H1 (cell line): ENCODE results near the gene MLYCD. TPM values are rescaled to one million over a fixed set of nuclear protein-coding genes. Genes with fewer than 3 reads are reported as not detected.

Experiments used
- CTCF ChIA-PET: fragments of 300-600 bp; sonication (Branson Sonifier 250); formaldehyde crosslinking; loops from one replicate; lab custom pipeline; 2021; ENCODE audit not compliant: partially characterized antibody; lab: Charles Lee
- POLR2A ChIA-PET: fragments of 300-600 bp; sonication (Branson Sonifier 250); formaldehyde crosslinking; loops from one replicate; lab custom pipeline; 2021; ENCODE audit warnings: inconsistent platforms; ENCODE audit not compliant: partially characterized antibody; lab: Charles Lee
- DNase-seq, 2 experiments: peaks; one replicate each; pipeline versions ENCODE4 v3.0.0 to v3.0.0-alpha.2; 2010 to 2022; ENCODE audit warnings: low spot score in 2 of 2, low read depth in 1 of 2, mixed read lengths in 1 of 2
- FAIRE-seq: peaks from 2 replicates; lab custom pipeline; 2011; peaks lifted over from hg19 to GRCh38; lab: Jason Lieb, UNC
- H2AFZ ChIP-seq: 2 replicates; pipeline ENCODE4 v1.8.1; 2012; ENCODE audit warnings: low read length, inconsistent platforms
- H2AK5ac ChIP-seq: 2 replicates; pipeline ENCODE4 v1.6.1; 2013; ENCODE audit warnings: low read depth, low read length
- H2BK120ac ChIP-seq: replicated peaks from 2 replicates; pipeline ENCODE3; 2013; ENCODE audit warnings: low read depth, low read length, inconsistent platforms
- H2BK12ac ChIP-seq: 2 replicates; pipeline ENCODE4 v1.6.1; 2013; ENCODE audit warnings: low read depth, low read length
- H2BK15ac ChIP-seq: 2 replicates; pipeline ENCODE4 v1.6.1; 2013; ENCODE audit warnings: low read length
- H2BK20ac ChIP-seq: 2 replicates; pipeline ENCODE4 v1.6.1; 2013; ENCODE audit warnings: low read length
- H2BK5ac ChIP-seq: 2 replicates; pipeline ENCODE4 v1.6.1; 2013; ENCODE audit warnings: low read depth, low read length
- H3K14ac ChIP-seq: 2 replicates; pipeline ENCODE4 v1.6.1; 2013; ENCODE audit warnings: inconsistent platforms; ENCODE audit not compliant: insufficient read length
- H3K18ac ChIP-seq: 2 replicates; pipeline ENCODE4 v1.6.1; 2013; ENCODE audit warnings: low read length; ENCODE audit errors: extremely low read depth
- H3K23ac ChIP-seq: 2 replicates; pipeline ENCODE4 v1.6.1; 2013; ENCODE audit warnings: inconsistent platforms; ENCODE audit not compliant: insufficient read length
- H3K23me2 ChIP-seq: 2 replicates; pipeline ENCODE4 v1.6.1; 2013; ENCODE audit warnings: low read depth, low read length
- H3K27ac ChIP-seq: 2 replicates; pipeline ENCODE4 v1.6.1; 2011; ENCODE audit warnings: low read depth, low read length, inconsistent platforms
- H3K27me3 ChIP-seq, 4 experiments: replicated peaks in 1 of 4; 1 replicate in 1 of 4; 2 replicates in 3 of 4; pipeline versions ENCODE4 v1.6.1 to v1.8.1; 2011 to 2013; ENCODE audit warnings: low read length in 3 of 4, mild to moderate bottlenecking in 3 of 4, inconsistent platforms in 2 of 4, mixed read lengths in 2 of 4, moderate library complexity in 1 of 4; ENCODE audit not compliant: control insufficient read depth in 3 of 4, insufficient read depth in 3 of 4; ENCODE audit errors: extremely low read depth in 1 of 4
- H3K36me3 ChIP-seq, 4 experiments: 2 replicates each; pipeline versions ENCODE4 v1.6.1 to v1.8.1; 2011 to 2013; ENCODE audit warnings: mild to moderate bottlenecking in 4 of 4, low read length in 3 of 4, moderate library complexity in 2 of 4, control low read depth in 1 of 4, inconsistent platforms in 1 of 4; ENCODE audit not compliant: insufficient read depth in 4 of 4, control insufficient read depth in 2 of 4
- H3K4ac ChIP-seq: replicated peaks from 2 replicates; pipeline ENCODE3; 2013; ENCODE audit warnings: low read length, low read depth, mixed read lengths, inconsistent platforms; ENCODE audit not compliant: insufficient read length
- H3K4me1 ChIP-seq, 4 experiments: replicated peaks in 1 of 4; 1 replicate in 1 of 4; 2 replicates in 3 of 4; pipeline versions ENCODE4 v1.6.1 to v1.8.1; 2011 to 2013; ENCODE audit warnings: low read length in 3 of 4, inconsistent platforms in 2 of 4, mixed read lengths in 1 of 4; ENCODE audit not compliant: insufficient read depth in 4 of 4, control insufficient read depth in 3 of 4
- H3K4me2 ChIP-seq, 2 experiments: 2 replicates each; pipeline versions ENCODE4 v1.6.1 to v1.8.1; 2011 to 2013; ENCODE audit warnings: low read depth in 2 of 2, low read length in 2 of 2, control low read depth in 1 of 2, inconsistent platforms in 1 of 2, mild to moderate bottlenecking in 1 of 2; ENCODE audit not compliant: insufficient read depth in 1 of 2
- H3K4me3 ChIP-seq, 4 experiments: fragments of 200-600, 300-600 bp in 1 of 4; sonication (generic), shearing (Covaris generic), sonication (Bioruptor Twin) in 1 of 4; 2 replicates each; pipeline versions ENCODE4 v1.5.1 to v1.8.1; 2011 to 2016; ENCODE audit warnings: low read length in 4 of 4, low read depth in 3 of 4, control low read depth in 2 of 4, inconsistent platforms in 2 of 4, mild to moderate bottlenecking in 2 of 4, mixed read lengths in 1 of 4, moderate library complexity in 1 of 4; ENCODE audit not compliant: insufficient read depth in 2 of 4; ENCODE audit errors: extremely low read depth in 1 of 4
- H3K56ac ChIP-seq: replicated peaks from 2 replicates; pipeline ENCODE3; 2013; ENCODE audit warnings: low read depth, mild to moderate bottlenecking, mixed read lengths, low read length, inconsistent platforms; ENCODE audit not compliant: insufficient read length
- H3K79me1 ChIP-seq: 2 replicates; pipeline ENCODE4 v1.6.1; 2013; ENCODE audit warnings: low read depth, low read length, control low read depth
- H3K79me2 ChIP-seq, 2 experiments: 2 replicates each; pipeline versions ENCODE4 v1.6.1 to v1.8.1; 2012 to 2013; ENCODE audit warnings: low read length in 2 of 2, mild to moderate bottlenecking in 2 of 2, inconsistent platforms in 1 of 2; ENCODE audit not compliant: insufficient read depth in 2 of 2, control insufficient read depth in 1 of 2
- H3K9ac ChIP-seq, 4 experiments: replicated peaks in 1 of 4; 1 replicate in 1 of 4; 2 replicates in 3 of 4; pipeline versions ENCODE4 v1.6.1 to v1.8.1; 2011 to 2013; ENCODE audit warnings: low read depth in 3 of 4, low read length in 3 of 4, control low read depth in 2 of 4, mild to moderate bottlenecking in 2 of 4, moderate library complexity in 2 of 4, inconsistent platforms in 1 of 4; ENCODE audit errors: extremely low read depth in 1 of 4
- H3K9me3 ChIP-seq, 2 experiments: 2 replicates each; pipeline versions ENCODE4 v1.6.1 to v1.8.1; 2012 to 2013; ENCODE audit warnings: mild to moderate bottlenecking in 2 of 2, moderate library complexity in 2 of 2, control low read depth in 1 of 2, inconsistent platforms in 1 of 2, low read depth in 1 of 2, low read length in 1 of 2, mixed read lengths in 1 of 2; ENCODE audit not compliant: insufficient read depth in 2 of 2
- H4K20me1 ChIP-seq, 2 experiments: replicated peaks in 1 of 2; 2 replicates each; pipeline versions ENCODE3 to v1.8.1; 2011 to 2013; ENCODE audit warnings: inconsistent platforms in 2 of 2, low read length in 2 of 2, mild to moderate bottlenecking in 1 of 2; ENCODE audit not compliant: insufficient read depth in 2 of 2, control insufficient read depth in 1 of 2
- H4K5ac ChIP-seq: 2 replicates; pipeline ENCODE4 v1.6.1; 2013; ENCODE audit warnings: low read length, low read depth, mixed read lengths, inconsistent platforms; ENCODE audit not compliant: insufficient read length
- H4K8ac ChIP-seq: 2 replicates; pipeline ENCODE4 v1.8.0; 2013; ENCODE audit warnings: mild to moderate bottlenecking, moderate library complexity, low read length, inconsistent platforms; ENCODE audit not compliant: insufficient read depth; ENCODE audit errors: extremely low read depth
- H4K91ac ChIP-seq: replicated peaks from 2 replicates; pipeline ENCODE3; 2013; ENCODE audit warnings: low read length, mixed read lengths, inconsistent platforms; ENCODE audit not compliant: insufficient read length
- CHD2 ChIP-seq: IDR thresholded peaks from 2 replicates; pipeline ENCODE4 v1.6.1; 2012; ENCODE audit warnings: low read length, improper control_type of control experiment
- HDAC6 ChIP-seq: IDR thresholded peaks from one replicate; pipeline ENCODE4 v1.7.1; 2012; ENCODE audit warnings: low read depth, mild to moderate bottlenecking, inconsistent platforms, low read length, moderate library complexity
- PHF8 ChIP-seq: fragments of 200-600 bp; sonication (generic); conservative IDR thresholded peaks from 2 replicates; pipeline ENCODE4 v1.7.1; 2012; ENCODE audit warnings: low read depth, mild to moderate bottlenecking, inconsistent platforms, low read length, moderate library complexity
- RBBP5 ChIP-seq: IDR thresholded peaks from 2 replicates; pipeline ENCODE4 v1.7.1; 2012; ENCODE audit warnings: low read depth, mild to moderate bottlenecking, inconsistent platforms, low read length, moderate library complexity, borderline replicate concordance
- RNF2 ChIP-seq: fragments of 200-900, 300-1000 bp; sonication (generic); IDR thresholded peaks from 2 replicates; pipeline ENCODE4 v1.7.1; 2016; ENCODE audit warnings: borderline replicate concordance, low read depth, mild to moderate bottlenecking, antibody characterized with exemption, low read length; ENCODE audit not compliant: poor library complexity, severe bottlenecking; ENCODE audit errors: missing control alignments
- TEAD4 ChIP-seq: IDR thresholded peaks from 2 replicates; pipeline ENCODE4 v1.6.1; 2012; ENCODE audit warnings: low read depth, low read length, inconsistent platforms, mixed read lengths
- WGBS, 2 experiments: shearing (Covaris generic) in 1 of 2; methylation state at CpG; one replicate each; pipeline versions ENCODE4 v1.1.6 to v1.1.7; 2013 to 2015; ENCODE audit warnings: low lambda C conversion rate in 2 of 2, mixed read lengths in 2 of 2, inconsistent platforms in 1 of 2, low coverage in 1 of 2, missing lambda C conversion rate in 1 of 2; ENCODE audit not compliant: insufficient replicate concordance in 2 of 2, insufficient coverage in 1 of 2, insufficient read length in 1 of 2; ENCODE audit errors: extremely low coverage in 1 of 2, missing lambda C conversion rate in 1 of 2; 5-methylcytosine and 5-hydroxymethylcytosine counted together
- polyA plus RNA-seq, 7 experiments: library from polyadenylated mRNA; depleted of rRNA in 3 of 7; stranded (reverse) in 5 of 7; unstranded in 2 of 7; fragments of >200 nt in 5 of 7; fragments of 200-250 nt in 2 of 7; gene quantifications; 1 replicate in 5 of 7; 2 replicates in 1 of 7; 4 replicates in 1 of 7; pipeline versions ENCODE4 v1.2.1 to v1.2.3, GENCODE V29; 2011 to 2013; ENCODE audit warnings: missing spikeins in 2 of 7, mixed read lengths in 2 of 7
- total RNA-seq: library from RNA; stranded (reverse); fragmentation: NEBNext Ultra II Directional; extraction: Animal tissue kit (Norgen Biotek cat#: 25700); gene quantifications from 2 replicates; pipeline ENCODE4 v1.2.1, GENCODE V29; 2021

MLYCD gene
- total and polyA plus RNA-seq, 2 of the 8 experiments (the other 6 are each of a cell fraction or from before 2014, with no cell fraction given) = 3.7 to 7.0 TPM

DNA sequence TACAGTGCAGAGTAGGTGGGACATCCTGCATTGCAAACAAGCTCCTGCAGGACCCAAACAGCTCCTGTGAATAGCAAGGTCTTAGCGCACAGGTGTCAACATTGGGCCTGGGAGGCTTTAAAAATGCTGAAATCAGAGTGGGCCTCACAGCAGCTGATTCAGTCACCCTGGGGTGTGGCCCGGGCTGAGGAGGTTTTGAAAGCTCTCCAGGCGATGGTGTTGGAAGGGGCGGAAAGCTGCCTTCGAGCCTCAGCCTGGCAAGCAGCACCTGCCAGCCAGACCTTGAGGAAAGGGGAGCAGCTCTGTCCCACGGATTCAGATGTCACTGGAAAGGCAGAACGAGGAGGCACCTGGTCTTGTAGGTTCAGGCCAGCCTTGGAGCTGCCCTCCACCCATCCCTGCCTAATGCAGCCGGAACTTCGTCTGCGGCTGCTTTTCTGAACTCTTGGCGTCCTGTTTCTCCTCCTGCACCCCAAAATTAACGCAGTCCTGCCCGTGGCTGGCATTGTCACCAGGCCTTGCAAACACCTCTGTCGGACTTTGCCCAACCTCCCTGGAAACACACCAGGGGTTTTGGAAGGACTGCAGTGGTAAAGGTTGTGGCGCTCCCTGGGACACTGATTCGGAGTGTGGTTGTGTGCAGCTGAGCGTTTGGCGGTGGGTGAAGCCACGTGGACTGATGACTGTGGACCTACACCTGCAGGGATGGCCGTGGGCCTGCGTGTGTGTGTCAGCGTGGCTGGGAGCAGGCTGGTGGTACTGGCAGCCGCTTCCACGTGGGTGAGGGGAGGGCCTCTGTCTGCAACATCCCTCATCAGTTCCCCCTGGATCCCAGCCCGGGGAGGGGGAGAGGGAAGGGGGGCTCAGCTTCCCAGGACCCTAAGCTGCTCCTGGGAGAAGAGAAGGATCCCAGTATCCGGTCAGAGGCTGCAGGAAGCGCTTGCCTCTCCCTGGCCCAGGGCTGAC lies 72.5 kb downstream of the MLYCD start:
- Histone ChIP-seq H3K4me3 (no peak overlapping the region), H3K27ac (no peak overlapping the region), H3K14ac (no peak overlapping the region), H3K4ac (no peak overlapping the region), H3K79me2 (no peaks in the 10 kb centered on the region), H2AK5ac (peak overlapping the region; percentile 86; the same call in 1 of the 2 replicates), H4K8ac (no peak overlapping the region; the same call in 1 of the 2 replicates), H3K9me3 (no peaks in the 10 kb centered on the region), H3K18ac (no peak overlapping the region), H3K23me2 (peaks cover 11% of the 10 kb centered on the region; the same call in 1 of the 2 replicates), H2BK15ac (peak overlapping the region; percentile 46; the same call in 1 of the 2 replicates), H3K56ac (no peak overlapping the region), H2AFZ (no peak overlapping the region), H2BK20ac (no peak overlapping the region), H3K9ac (no peak overlapping the region), H3K4me2 (no peak overlapping the region), H4K5ac (no peak overlapping the region), H2BK12ac (no peak overlapping the region; the same call in 1 of the 2 replicates), H3K27me3 (peaks cover 0 to 13% (median 9%) of the 10 kb centered on the region in 4 experiments; a peak in 6 of 7 replicates), H4K20me1 (peaks cover 0 to 3% of the 10 kb centered on the region in 2 experiments), H3K36me3 (no peaks in the 10 kb centered on the region), H4K91ac (peak overlapping the region; percentile 46), H2BK120ac (no peak overlapping the region), H3K79me1 (no peaks in the 10 kb centered on the region), H3K4me1 (peaks cover 0 to 11% (median 8%) of the 10 kb centered on the region in 4 experiments; a peak in 6 of 7 replicates), H3K23ac (no peak overlapping the region), H2BK5ac (no peak overlapping the region)
- DNase-seq (no peak), FAIRE-seq (no peak)
- 85% methylated on average over 26 of the region's 27 CpGs; no CpG with 5 or more reads in 1 of the 2 experiments for WGBS, 2 experiments
- ChIA-PET POLR2A (interaction anchor here (1.2 to 1.9 kb wide), 3 partner anchors 23 to 72 kb away, joined by 3 to 10 read pairs (median 3); no protein-coding TSS in a partner anchor), CTCF (interaction anchor here (0.6 to 4.6 kb wide), 21 partner anchors 9 to 416 kb away, joined by 3 to 70 read pairs (median 3); partner anchors contain the start of genes OSGIN1 and SLC38A8)
- no peak for TF ChIP-seq RBBP5
- TF ChIP-seq RNF2 = no peak
- no peak for TF ChIP-seq PHF8
- TF ChIP-seq HDAC6 = no peak
- no peak for TF ChIP-seq CHD2
- TF ChIP-seq TEAD4 = no peak
